T-cell (primary cell): ENCODE measurements around the gene KRT36. TPM values are rescaled to one million over a fixed set of nuclear protein-coding genes. Genes with fewer than 3 reads are reported as not detected.

Experiments used
- ATAC-seq, 4 experiments: fragments of 200-7000 bp in 3 of 4; fragments of 150-1000 bp in 1 of 4; cut with Tn5 transposase; replicated peaks in 1 of 4; 1 replicate in 3 of 4; 2 replicates in 1 of 4; pipeline ENCODE4 v1.10.0; 2021; ENCODE audit warnings: moderate library complexity in 3 of 4, mild to moderate bottlenecking in 2 of 4, moderate number of reproducible peaks in 1 of 4
- CTCF ChIA-PET, 2 donors: fragments of 300-600 bp; sonication (Branson Sonifier 250); formaldehyde crosslinking; loops; one replicate each; lab custom pipeline; 2022; ENCODE audit warnings: antibody characterized with exemption in 2 of 2; lab: Charles Lee
- POLR2A ChIA-PET, 2 donors: fragments of 300-600 bp; sonication (Branson Sonifier 250); formaldehyde crosslinking; loops; one replicate each; lab custom pipeline; 2022; ENCODE audit warnings: antibody characterized with exemption in 2 of 2; lab: Charles Lee
- DNase-seq, 35 experiments: peaks; one replicate each; pipeline versions ENCODE4 v3.0.0 to v3.0.0-alpha.2; 2013 to 2023
- H3K27ac ChIP-seq: one replicate; pipeline ENCODE4 v1.5.1; 2013; ENCODE audit warnings: low read length
- H3K27me3 ChIP-seq, 2 experiments: replicated peaks in 1 of 2; 1 replicate in 1 of 2; 2 replicates in 1 of 2; pipeline versions ENCODE4 v1.6.1 to v1.7.0; 2013; ENCODE audit warnings: low read length in 1 of 2, mixed read lengths in 1 of 2; ENCODE audit not compliant: control insufficient read depth in 2 of 2, insufficient read depth in 2 of 2; ENCODE audit errors: extremely low read depth in 1 of 2
- H3K36me3 ChIP-seq, 2 donors: 1 replicate in 1 of 2; 2 replicates in 1 of 2; pipeline versions ENCODE4 v1.6.1 to v1.7.0; 2013; ENCODE audit warnings: low read length in 1 of 2; ENCODE audit not compliant: control insufficient read depth in 2 of 2, insufficient read depth in 1 of 2; ENCODE audit errors: extremely low read depth in 1 of 2
- H3K4me1 ChIP-seq, 2 experiments: 1 replicate in 1 of 2; 2 replicates in 1 of 2; pipeline versions ENCODE4 v1.6.1 to v1.7.0; 2013; ENCODE audit warnings: low read length in 2 of 2, mixed read lengths in 1 of 2; ENCODE audit not compliant: insufficient read depth in 2 of 2, control insufficient read depth in 1 of 2; ENCODE audit errors: extremely low read depth in 1 of 2
- H3K4me3 ChIP-seq, 2 donors: 1 replicate in 1 of 2; 2 replicates in 1 of 2; pipeline versions ENCODE4 v1.5.1 to v1.7.0; 2013; ENCODE audit warnings: mild to moderate bottlenecking in 2 of 2, low read length in 1 of 2, moderate library complexity in 1 of 2; ENCODE audit not compliant: control insufficient read depth in 1 of 2; ENCODE audit errors: extremely low read depth in 1 of 2
- H3K9me3 ChIP-seq: 2 replicates; pipeline ENCODE4 v1.7.0; 2013
- H3K27ac Mint-ChIP-seq, 2 donors: one replicate each; pipeline ENCODE4 v1.8.0; 2020 to 2021; ENCODE audit warnings: mild to moderate bottlenecking in 2 of 2, mixed read lengths in 2 of 2
- H3K27me3 Mint-ChIP-seq, 2 donors: one replicate each; pipeline ENCODE4 v1.8.0; 2021 to 2022; ENCODE audit warnings: mixed read lengths in 2 of 2
- H3K36me3 Mint-ChIP-seq: one replicate; pipeline ENCODE4 v1.8.0; 2021; ENCODE audit warnings: mixed read lengths
- H3K4me1 Mint-ChIP-seq, 3 donors: one replicate each; pipeline ENCODE4 v1.8.0; 2020 to 2022; ENCODE audit warnings: mixed read lengths in 3 of 3, mild to moderate bottlenecking in 1 of 3
- H3K4me3 Mint-ChIP-seq, 3 donors: one replicate each; pipeline ENCODE4 v1.8.0; 2020 to 2022; ENCODE audit warnings: mild to moderate bottlenecking in 3 of 3, mixed read lengths in 3 of 3, moderate library complexity in 3 of 3
- H3K9me3 Mint-ChIP-seq, 3 donors: one replicate each; pipeline ENCODE4 v1.8.0; 2020 to 2022; ENCODE audit warnings: mixed read lengths in 3 of 3
- WGBS: methylation state at CpG from one replicate; pipeline ENCODE4 v1.1.5; 2013; ENCODE audit warnings: missing lambda C conversion rate; ENCODE audit not compliant: insufficient coverage; 5-methylcytosine and 5-hydroxymethylcytosine counted together
- total RNA-seq, 35 experiments: library from RNA in 6 of 35; stranded (reverse) in 6 of 35; fragments of 120-200 nt in 1 of 35; gene quantifications; one replicate each; pipeline versions ENCODE4 v1.2.1 to v1.2.4 and lab custom pipeline; 2013 to 2026

KRT36 gene
- total RNA-seq, 5 donors from 2014 or later (not counting 1 experiment from before 2014, with no cell fraction given) = not detected

DNA sequence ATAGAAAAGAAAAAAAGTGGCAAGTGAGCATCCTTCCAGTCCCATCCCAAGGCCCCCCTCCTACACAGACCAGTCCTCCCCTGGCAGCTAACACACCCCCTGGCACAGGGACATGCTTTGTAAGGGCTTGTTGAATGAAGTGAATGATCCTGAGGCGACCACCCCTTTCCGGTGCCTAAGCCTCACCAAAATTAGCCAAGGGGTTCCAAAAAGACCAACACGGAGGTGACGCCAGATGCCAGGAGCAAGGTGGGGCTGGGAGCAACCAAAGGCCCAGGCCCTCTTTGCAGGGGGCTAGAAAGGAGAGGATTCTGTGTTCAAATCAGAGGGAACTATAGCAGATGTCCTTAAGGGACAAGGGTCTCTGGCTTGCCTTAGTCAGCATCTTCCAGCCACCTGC lies 14.3 kb downstream of the KRT36 start:
- Mint-ChIP-seq H3K9me3 (peaks cover 0 to 7% (median 6%) of the 10 kb centered on the region in 3 donors), H3K27me3 (peaks cover 0 to 4% of the 10 kb centered on the region in 2 donors), H3K4me1 (peaks cover 0 to 2% (median 0%) of the 10 kb centered on the region in 3 donors), H3K4me3 (no peak overlapping the region), H3K36me3 (no peaks in the 10 kb centered on the region), H3K27ac (no peak overlapping the region)
- POLR2A ChIA-PET = no interaction called here
- Histone ChIP-seq H3K36me3 (no peaks in the 10 kb centered on the region), H3K4me3 (no peak overlapping the region), H3K27me3 (no peaks in the 10 kb centered on the region), H3K4me1 (no peaks in the 10 kb centered on the region), H3K9me3 (no peaks in the 10 kb centered on the region), H3K27ac (no peak overlapping the region)
- no peak for DNase-seq
- CTCF ChIA-PET = no interaction called here
- WGBS = no CpG with 5 or more reads among the region's 4 CpGs
- no peak for ATAC-seq

- H3K27me3 ChIP-seq = no peaks in the 10 kb centered on the region
- DNase-seq (no peak), ATAC-seq (no peak)
- Mint-ChIP-seq H3K9me3 (peaks cover 0 to 7% (median 6%) of the 10 kb centered on the region in 3 donors), H3K36me3 (no peaks in the 10 kb centered on the region), H3K27me3 (peaks cover 0 to 4% of the 10 kb centered on the region in 2 donors), H3K27ac (no peak overlapping the region), H3K4me3 (no peak overlapping the region), H3K4me1 (peaks cover 0 to 2% (median 0%) of the 10 kb centered on the region in 3 donors)
- ChIA-PET POLR2A (no interaction called here), CTCF (no interaction called here)
- H3K4me3 ChIP-seq = no peak overlapping the region
- H3K9me3 ChIP-seq = no peaks in the 10 kb centered on the region
- no peaks in the 10 kb centered on the region for H3K4me1 ChIP-seq
- no peak overlapping the region for H3K27ac ChIP-seq
- no peaks in the 10 kb centered on the region for H3K36me3 ChIP-seq
- WGBS = 77% methylated on average over 6 of the region's 8 CpGs
Measured at GRCh38 chr17:41474863-41475262, 14.8 kb downstream of the KRT36 start.

DNA sequence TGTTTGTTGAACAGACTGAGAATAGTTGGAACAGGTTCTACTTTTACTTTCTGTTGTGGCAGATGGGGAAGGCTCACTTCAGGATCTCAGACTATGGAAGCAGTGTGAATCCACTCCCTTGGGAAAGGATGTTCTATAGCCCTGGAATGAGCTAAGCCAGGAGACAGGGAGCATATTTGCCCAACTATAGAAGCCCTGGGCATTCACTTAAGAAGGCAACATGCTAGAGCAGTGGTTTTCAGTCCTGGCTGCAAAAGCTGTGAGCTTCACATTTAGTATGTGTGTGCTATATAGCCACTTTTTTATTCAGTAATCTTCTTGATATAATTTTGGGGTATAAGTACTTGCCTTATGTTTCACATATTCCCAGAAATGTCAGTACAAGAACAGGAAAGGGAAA lies 21.4 kb downstream of the KRT36 start:
- ChIA-PET CTCF (interaction anchor here in 1 of 2 donors (0.9 kb wide), 1 partner anchor 24 kb away, joined by 3 read pairs; no protein-coding TSS in a partner anchor), POLR2A (interaction anchor here in 1 of 2 donors (0.7 kb wide), 1 partner anchor 1087 kb away, joined by 4 read pairs; no protein-coding TSS in a partner anchor)
- Mint-ChIP-seq H3K36me3 (no peaks in the 10 kb centered on the region), H3K27me3 (peaks cover 2 to 13% of the 10 kb centered on the region in 2 donors), H3K27ac (no peak overlapping the region), H3K4me1 (peaks cover 0 to 2% (median 0%) of the 10 kb centered on the region in 3 donors), H3K9me3 (peaks cover 6 to 7% (median 7%) of the 10 kb centered on the region in 3 donors), H3K4me3 (no peak overlapping the region)
- no peak overlapping the region for H3K4me3 ChIP-seq
- DNase-seq (no peak), ATAC-seq (no peak)
- no peak overlapping the region for H3K27ac ChIP-seq
- no peaks in the 10 kb centered on the region for H3K4me1 ChIP-seq
- H3K9me3 ChIP-seq = no peaks in the 10 kb centered on the region
- no peaks in the 10 kb centered on the region for H3K36me3 ChIP-seq
- peaks cover 0 to 21% of the 10 kb centered on the region in 2 experiments for H3K27me3 ChIP-seq

GRCh38 chr17:41467561-41467960 lies 22.1 kb downstream of the KRT36 start:
- H3K4me1 Mint-ChIP-seq = peaks cover 0 to 2% (median 0%) of the 10 kb centered on the region in 3 donors
- peaks cover 6 to 7% (median 7%) of the 10 kb centered on the region in 3 donors for H3K9me3 Mint-ChIP-seq
- no peak overlapping the region for H3K4me3 Mint-ChIP-seq
- no peaks in the 10 kb centered on the region for H3K36me3 Mint-ChIP-seq
- ATAC-seq (no peak), DNase-seq (no peak)
- Histone ChIP-seq H3K4me1 (no peaks in the 10 kb centered on the region), H3K4me3 (no peak overlapping the region), H3K9me3 (no peaks in the 10 kb centered on the region), H3K27me3 (peaks cover 0 to 21% of the 10 kb centered on the region in 2 experiments), H3K27ac (no peak overlapping the region), H3K36me3 (no peaks in the 10 kb centered on the region)
- peaks cover 2 to 9% of the 10 kb centered on the region in 2 donors for H3K27me3 Mint-ChIP-seq
- WGBS = 75% methylated on average over 1 of the region's 4 CpGs
- POLR2A ChIA-PET = no interaction called here
- CTCF ChIA-PET = interaction anchor here in 1 of 2 donors (0.9 kb wide), 1 partner anchor 25 kb away, joined by 3 read pairs; no protein-coding TSS in a partner anchor
- no peak overlapping the region for H3K27ac Mint-ChIP-seq

DNA sequence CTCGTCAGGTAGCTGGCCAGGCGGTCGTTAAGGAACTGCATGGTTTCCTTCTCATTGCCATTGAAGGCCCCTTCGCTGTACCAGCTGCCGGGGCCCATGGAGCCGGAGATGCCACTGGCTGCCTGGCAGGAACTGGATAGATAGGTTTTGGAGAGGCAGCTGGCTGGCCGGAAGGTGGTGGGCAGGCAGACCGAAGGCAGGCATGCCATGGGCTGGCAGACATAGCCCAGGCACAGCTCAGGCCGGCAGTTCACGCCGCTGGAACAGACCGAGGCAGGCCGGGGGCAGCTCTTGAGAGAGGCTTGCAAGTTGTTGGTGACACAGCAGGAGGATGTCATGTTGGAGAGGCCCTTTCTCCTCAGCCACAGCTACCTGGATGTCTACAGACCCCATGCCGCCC lies 22.7 kb downstream of the KRT36 start, which contains the start of gene KRT32:
KRT32 (minus strand) TSS at position 399 of the 400 bp plus-strand sequence; CDS start at position 338, 61 bp downstream.
- Mint-ChIP-seq H3K4me3 (no peak within 1 kb of the TSS), H3K4me1 (peaks cover 0 to 2% (median 0%) of the 10 kb centered on the region in 3 donors), H3K27ac (no peak within 1 kb of the TSS), H3K36me3 (no peaks in the 10 kb centered on the region), H3K9me3 (peaks cover 6 to 7% (median 7%) of the 10 kb centered on the region in 3 donors), H3K27me3 (peaks cover 2 to 9% of the 10 kb centered on the region in 2 donors)
- Histone ChIP-seq H3K27me3 (peaks cover 0 to 21% of the 10 kb centered on the region in 2 experiments), H3K4me3 (no peak within 1 kb of the TSS), H3K9me3 (no peaks in the 10 kb centered on the region), H3K27ac (no peak within 1 kb of the TSS), H3K4me1 (no peaks in the 10 kb centered on the region), H3K36me3 (no peaks in the 10 kb centered on the region)
- POLR2A ChIA-PET = no interaction called here
- ATAC-seq = no peak
- CTCF ChIA-PET = no interaction called here
- WGBS = 79% methylated on average over 8 of the region's 14 CpGs
- DNase-seq = no peak

- no peak overlapping the region for H3K4me3 Mint-ChIP-seq
- POLR2A ChIA-PET = no interaction called here
- H3K4me1 Mint-ChIP-seq = no peaks in the 10 kb centered on the region
- ATAC-seq (no peak), DNase-seq (no peak)
- H3K36me3 ChIP-seq = no peaks in the 10 kb centered on the region
- H3K27me3 ChIP-seq = peaks cover 0 to 21% of the 10 kb centered on the region in 2 experiments
- H3K27me3 Mint-ChIP-seq = peaks cover 2 to 13% of the 10 kb centered on the region in 2 donors
- H3K27ac Mint-ChIP-seq = no peak overlapping the region
- peaks cover 0 to 7% (median 0%) of the 10 kb centered on the region in 3 donors for H3K9me3 Mint-ChIP-seq
- 62% methylated on average over 4 of the region's 6 CpGs for WGBS
- H3K27ac ChIP-seq = no peak overlapping the region
- no peaks in the 10 kb centered on the region for H3K36me3 Mint-ChIP-seq
- H3K4me3 ChIP-seq = no peak overlapping the region
- H3K4me1 ChIP-seq = no peaks in the 10 kb centered on the region
- CTCF ChIA-PET = no interaction called here
- no peaks in the 10 kb centered on the region for H3K9me3 ChIP-seq
Measured at GRCh38 chr17:41464682-41465081, 25.0 kb downstream of the KRT36 start.
